Sciatic nerve (tissue), 2 donors: ENCODE results near the gene HDAC8. TPM values are rescaled to one million over a fixed set of nuclear protein-coding genes. Genes with fewer than 3 reads are reported as not detected.
"Not testable (repeated sequence)": the region's sequence is repeated elsewhere in the genome, so short reads cannot be mapped to it uniquely, and the experiment has no call there.

Source experiments
- ATAC-seq: fragments of 200-7000 bp; cut with Tn5 transposase; one replicate; pipeline ENCODE4 v1.9.1; 2020; ENCODE audit warnings: mild to moderate bottlenecking, moderate library complexity
- DNase-seq: peaks from one replicate; pipeline ENCODE4 v3.0.0-alpha.2; 2020; ENCODE audit warnings: low spot score
- intact Hi-C: fragments of 100-400 bp; cut with DNase I; formaldehyde crosslinking; loops from one replicate; pipeline ENCODE4 v1.14.2; 2022
- total RNA-seq: library from RNA; stranded (reverse); fragmentation: NEBNext Ultra II Directional; extraction: Animal tissue kit (Norgen Biotek cat#: 25700); gene quantifications from one replicate; pipeline ENCODE4 v1.2.1, GENCODE V29; 2021
- donor health status: DM: no; HTN: no; CAD: no.
- donor health status: DM: no; HTN: no; CAD: no.

Gene HDAC8
- total RNA-seq, 1 donor from 2014 or later, result 39.4 TPM

GRCh38 chrX:72468607-72469006 lies 104.0 kb downstream of the HDAC8 start:
- intact Hi-C loops, result no loop called here
- DNase-seq (no peak), ATAC-seq (no peak)

- no peak for DNase-seq
- intact Hi-C loops, result no loop called here
- ATAC-seq, result no peak
Observed at GRCh38 chrX:72467135-72467534, 105.5 kb downstream of the HDAC8 start.

GRCh38 chrX:72466493-72466892 lies 106.2 kb downstream of the HDAC8 start:
- ATAC-seq (no peak), DNase-seq (no peak)
- intact Hi-C loops, result no loop called here

- ATAC-seq (no peak), DNase-seq (no peak)
- intact Hi-C loops, result no loop called here
Observed at GRCh38 chrX:72465889-72466288, 106.8 kb downstream of the HDAC8 start.

- ATAC-seq, result peak; percentile 96
Observed at GRCh38 chrX:72461766-72462165, 110.9 kb downstream of the HDAC8 start.

GRCh38 chrX:72461288-72461687 lies 111.4 kb downstream of the HDAC8 start:
- DNase-seq (no peak), ATAC-seq (peak; percentile 79)
- intact Hi-C loops, result no loop called here

More at GRCh38 chrX:72461766-72462165, 110.9 kb downstream of the HDAC8 start:
- DNase-seq, result no peak
- intact Hi-C loops, result no loop called here

- intact Hi-C loops, result no loop called here
- ATAC-seq (no peak), DNase-seq (no peak)
Observed at GRCh38 chrX:72460715-72461114, 111.9 kb downstream of the HDAC8 start.

- DNase-seq, ATAC-seq, intact Hi-C loops: not testable (repeated sequence)
Observed at GRCh38 chrX:72449034-72449433, 123.6 kb downstream of the HDAC8 start.

GRCh38 chrX:72440764-72441163 lies 131.9 kb downstream of the HDAC8 start:
- intact Hi-C loops, ATAC-seq, DNase-seq: not testable (repeated sequence)

GRCh38 chrX:72436010-72436409 lies 136.6 kb downstream of the HDAC8 start:
- DNase-seq (no peak), ATAC-seq (no peak)
- intact Hi-C loops, result no loop called here

GRCh38 chrX:72430405-72430968 lies 142.2 kb downstream of the HDAC8 start:
- DNase-seq, result no peak
- no peak for ATAC-seq
- intact Hi-C loops, result no loop called here

- DNase-seq (no peak), ATAC-seq (no peak)
- intact Hi-C loops, result no loop called here
Observed at GRCh38 chrX:72421797-72422196, 150.8 kb downstream of the HDAC8 start.

- ATAC-seq (no peak), DNase-seq (no peak)
- intact Hi-C loops, result no loop called here
Observed at GRCh38 chrX:72409993-72410392, 162.7 kb downstream of the HDAC8 start.

- no peak for DNase-seq
- intact Hi-C loops, result no loop called here
Observed at GRCh38 chrX:72408885-72409284, 163.8 kb downstream of the HDAC8 start.

GRCh38 chrX:72405136-72405535 lies 167.5 kb downstream of the HDAC8 start:
- DNase-seq, ATAC-seq, intact Hi-C loops: not testable (repeated sequence)

More at GRCh38 chrX:72408885-72409284, 163.8 kb downstream of the HDAC8 start:
- ATAC-seq, result no peak

- ATAC-seq (no peak), DNase-seq (no peak)
- intact Hi-C loops, result no loop called here
Observed at GRCh38 chrX:72402614-72403013, 170.0 kb downstream of the HDAC8 start.

- intact Hi-C loops, result no loop called here
- no peak for ATAC-seq
- no peak for DNase-seq
Observed at GRCh38 chrX:72399816-72400215, 172.8 kb downstream of the HDAC8 start.

GRCh38 chrX:72396117-72396516 lies 176.5 kb downstream of the HDAC8 start:
- ATAC-seq (no peak), DNase-seq (no peak)
- intact Hi-C loops, result no loop called here

- peak; percentile 13 for ATAC-seq
- no peak for DNase-seq
- intact Hi-C loops, result no loop called here
Observed at GRCh38 chrX:72395237-72395636, 177.4 kb downstream of the HDAC8 start.

GRCh38 chrX:72394518-72395170 lies 178.0 kb downstream of the HDAC8 start:
- intact Hi-C loops, result no loop called here
- peak; percentile 61 for DNase-seq
- peak; percentile 79 for ATAC-seq
